HepG2 (cell line): ENCODE results near the gene ADAM8. TPM values are rescaled to one million over a fixed set of nuclear protein-coding genes. Genes with fewer than 3 reads are reported as not detected.

Source experiments
- ATAC-seq: fragments of 200-7000 bp; cut with Tn5 transposase; 3 replicates; pipeline ENCODE4 v1.9.1; 2020; ENCODE audit warnings: mild to moderate bottlenecking, moderate library complexity
- BruUV-seq: library from RNA; stranded (reverse); fragments of 400-500 nt; replicated peaks from 2 replicates; lab custom pipeline; 2021; lab: Mats Ljungman, UMichigan
- CTCF ChIA-PET: fragments of 300-600 bp; formaldehyde crosslinking; extraction: SDS; loops from one replicate; lab custom pipeline; 2021; ENCODE audit warnings: low total read pairs, inconsistent platforms, low intra/inter-chr PET ratio; lab: Yijun Ruan, JAX
- POLR2A ChIA-PET: fragments of 350-600 bp; sonication (Branson Sonifier 250); formaldehyde crosslinking; loops from one replicate; lab custom pipeline; 2020; ENCODE audit warnings: antibody characterized with exemption, inconsistent platforms; lab: Yijun Ruan, JAX
- DNase-seq: peaks from one replicate; pipeline ENCODE4 v3.0.0-alpha.2; 2015; ENCODE audit warnings: low spot score
- FAIRE-seq: peaks from 3 replicates; lab custom pipeline; 2011; peaks lifted over from hg19 to GRCh38; lab: Jason Lieb, UNC
- H2AFZ ChIP-seq: one replicate; pipeline ENCODE4 v1.6.1; 2011; ENCODE audit warnings: low read length, inconsistent platforms
- H3K27ac ChIP-seq: fragments of 300-600 bp; 3 replicates; pipeline ENCODE4 v1.8.0; 2011; ENCODE audit warnings: mixed run types, mild to moderate bottlenecking, mixed read lengths, low read length, inconsistent platforms; ENCODE audit not compliant: insufficient read depth; ENCODE audit errors: extremely low read length
- H3K27me3 ChIP-seq, 2 experiments: fragments of 200-600 bp in 1 of 2; 2 replicates in 1 of 2; 3 replicates in 1 of 2; pipeline versions ENCODE4 v1.6.0 to v1.8.0; 2011; ENCODE audit warnings: low read length in 2 of 2, mild to moderate bottlenecking in 2 of 2, moderate library complexity in 2 of 2, inconsistent platforms in 1 of 2; ENCODE audit not compliant: insufficient read depth in 2 of 2, control insufficient read depth in 1 of 2
- H3K36me3 ChIP-seq, 2 experiments: fragments of 200-600 bp in 1 of 2; replicated peaks in 1 of 2; 2 replicates in 1 of 2; 3 replicates in 1 of 2; pipeline versions ENCODE4 v1.5.1 to v1.8.0; 2011; ENCODE audit warnings: low read length in 2 of 2, inconsistent platforms in 1 of 2; ENCODE audit not compliant: insufficient read depth in 2 of 2, control insufficient read depth in 1 of 2
- H3K4me1 ChIP-seq: 2 replicates; pipeline ENCODE4 v1.5.1; 2012; ENCODE audit warnings: low read length, inconsistent platforms; ENCODE audit not compliant: insufficient read depth
- H3K4me2 ChIP-seq: 2 replicates; pipeline ENCODE4 v1.6.0; 2011; ENCODE audit warnings: low read depth, low read length, inconsistent platforms
- H3K4me3 ChIP-seq, 3 experiments: fragments of 200-600 bp in 1 of 3; sonication (generic), shearing (Covaris generic) in 1 of 3; replicated peaks in 1 of 3; 2 replicates each; pipeline ENCODE4 v1.5.1; 2011 to 2016; ENCODE audit warnings: low read length in 3 of 3, inconsistent platforms in 2 of 3, low read depth in 2 of 3, mild to moderate bottlenecking in 2 of 3, control low read depth in 1 of 3, mixed read lengths in 1 of 3; ENCODE audit not compliant: insufficient read depth in 1 of 3
- H3K79me2 ChIP-seq: one replicate; pipeline ENCODE4 v1.6.1; 2011; ENCODE audit warnings: low read length, inconsistent platforms; ENCODE audit not compliant: insufficient read depth
- H3K9ac ChIP-seq: 2 replicates; pipeline ENCODE4 v1.6.0; 2011; ENCODE audit warnings: mild to moderate bottlenecking, low read depth, low read length, inconsistent platforms; ENCODE audit not compliant: insufficient read depth
- H3K9me3 ChIP-seq: 2 replicates; pipeline ENCODE4 v1.5.1; 2012; ENCODE audit warnings: mild to moderate bottlenecking, low read length
- H4K20me1 ChIP-seq: 2 replicates; pipeline ENCODE4 v1.6.0; 2011; ENCODE audit warnings: inconsistent platforms, mild to moderate bottlenecking, low read length, moderate library complexity; ENCODE audit not compliant: insufficient read depth
- FIP1L1 ChIP-seq: fragments of 200-400 bp; formaldehyde crosslinking; IDR thresholded peaks from 2 replicates; pipeline ENCODE4 v1.6.1; 2018; ENCODE audit warnings: low read depth, mild to moderate bottlenecking, low read length, moderate library complexity, borderline replicate concordance; ENCODE audit not compliant: insufficient read depth
- GABPB1 ChIP-seq: IDR thresholded peaks from 2 replicates; pipeline ENCODE4 v1.6.1; 2016; ENCODE audit warnings: mild to moderate bottlenecking, missing genetic modification reagents, moderate library complexity, missing compliant biosample characterization
- LRRFIP1 ChIP-seq: sonication (generic); formaldehyde crosslinking; conservative IDR thresholded peaks from 2 replicates; pipeline ENCODE4 v1.4.0; 2020; ENCODE audit warnings: missing genetic modification reagents
- MIER3 ChIP-seq: IDR thresholded peaks from 2 replicates; pipeline ENCODE4 v1.6.1; 2016; ENCODE audit warnings: missing compliant biosample characterization, borderline replicate concordance
- NFYB ChIP-seq: sonication (generic); formaldehyde crosslinking; IDR thresholded peaks from 2 replicates; pipeline ENCODE4 v1.4.0; 2020; ENCODE audit warnings: missing genetic modification reagents
- SP140L ChIP-seq: sonication (generic); formaldehyde crosslinking; IDR thresholded peaks from 2 replicates; pipeline ENCODE4 v1.4.0; 2020; ENCODE audit warnings: missing genetic modification reagents, borderline replicate concordance
- SRSF1 ChIP-seq: fragments of 200-400 bp; formaldehyde crosslinking; optimal IDR thresholded peaks from 2 replicates; pipeline ENCODE3; 2017; ENCODE audit warnings: mild to moderate bottlenecking, low read depth, low read length, moderate library complexity
- SSRP1 ChIP-seq: IDR thresholded peaks from 2 replicates; pipeline ENCODE4 v1.6.1; 2016; ENCODE audit warnings: control low read depth
- TCF12 ChIP-seq, 2 experiments: fragments of 450-650 bp in 1 of 2; sonication (generic) in 1 of 2; formaldehyde crosslinking in 1 of 2; IDR thresholded peaks; 2 replicates each; pipeline versions ENCODE4 v1.6.1 to v1.8.0; 2017 to 2022; ENCODE audit warnings: antibody characterized with exemption in 1 of 2, mild to moderate bottlenecking in 1 of 2, missing genetic modification reagents in 1 of 2, moderate library complexity in 1 of 2
- TSC22D2 ChIP-seq: sonication (generic); formaldehyde crosslinking; IDR thresholded peaks from 2 replicates; pipeline ENCODE4 v1.5.1; 2020; ENCODE audit warnings: missing genetic modification reagents, mild to moderate bottlenecking, borderline replicate concordance
- YEATS2 ChIP-seq: sonication (generic); formaldehyde crosslinking; IDR thresholded peaks from 2 replicates; pipeline ENCODE4 v1.4.0; 2020; ENCODE audit warnings: missing genetic modification reagents, borderline replicate concordance
- ZGPAT ChIP-seq: IDR thresholded peaks from 2 replicates; pipeline ENCODE4 v1.6.1; 2016; ENCODE audit warnings: mild to moderate bottlenecking
- ZNF136 ChIP-seq: sonication (generic); formaldehyde crosslinking; IDR thresholded peaks from 2 replicates; pipeline ENCODE4 v1.8.1; 2022; ENCODE audit warnings: low read depth, mild to moderate bottlenecking, moderate library complexity, missing genetic modification reagents
- ZNF350 ChIP-seq: sonication (generic); formaldehyde crosslinking; IDR thresholded peaks from 2 replicates; pipeline ENCODE4 v1.4.0; 2020; ENCODE audit warnings: mild to moderate bottlenecking, low read depth, missing genetic modification reagents, borderline replicate concordance
- ZNF546 ChIP-seq: sonication (generic); formaldehyde crosslinking; conservative IDR thresholded peaks from 2 replicates; pipeline ENCODE4 v1.8.1; 2023; ENCODE audit warnings: mild to moderate bottlenecking, missing genetic modification reagents
- ZNF766 ChIP-seq: sonication (generic); formaldehyde crosslinking; IDR thresholded peaks from 2 replicates; pipeline ENCODE4 v1.5.0; 2020; ENCODE audit warnings: missing genetic modification reagents, borderline replicate concordance
- WGBS: methylation state at CpG from one replicate; pipeline ENCODE4 v1.1.6; 2017; ENCODE audit warnings: low lambda C conversion rate; 5-methylcytosine and 5-hydroxymethylcytosine counted together
- in situ Hi-C: cut with HindIII; loops from 2 replicates; pipeline ENCODE4 v1.10.0; 2017; ENCODE audit warnings: low pct_unique_long_range_greater_than_20kb; ENCODE audit not compliant: extremely low pct_ligation_motif_present
- intact Hi-C: fragments of 100-400 bp; cut with micrococcal nuclease; formaldehyde crosslinking; loops from one replicate; pipeline ENCODE4 v1.10.0; 2022; ENCODE audit not compliant: unreplicated experiment
- polyA plus RNA-seq, 8 experiments: library from polyadenylated mRNA; depleted of rRNA in 3 of 8; stranded (reverse) in 7 of 8; unstranded in 1 of 8; fragments of >200 nt; fragmentation: Illumina TruSeq in 4 of 8; extraction: Trizol in 4 of 8; gene quantifications; 2 replicates each; pipeline versions ENCODE4 v1.2.1 to v1.2.3, GENCODE V29; 2011 to 2016; ENCODE audit warnings: low read depth in 4 of 8, missing spikeins in 1 of 8, mixed read lengths in 1 of 8; ENCODE audit not compliant: insufficient read depth in 1 of 8
- total RNA-seq, 5 experiments: library from RNA; depleted of rRNA; stranded (reverse); fragments of >200 nt; fragmentation: Illumina TruSeq; extraction: Trizol; gene quantifications; 2 replicates each; pipeline ENCODE4 v1.2.3, GENCODE V29; 2016; ENCODE audit warnings: low read depth in 1 of 5

The ADAM8 gene
- total and polyA plus RNA-seq, 2 of the 13 experiments (the other 11 are each of a cell fraction or from before 2014, with no cell fraction given): 0.24 to 0.93 TPM

GRCh38 chr10:133235932-133236331, 40.7 kb downstream of the ADAM8 start:
- Histone ChIP-seq H2AFZ (no peak overlapping the region), H3K27me3 (peaks cover 13 to 66% of the 10 kb centered on the region in 2 experiments), H3K36me3 (no peaks in the 10 kb centered on the region), H3K4me3 (no peak overlapping the region), H3K9me3 (no peaks in the 10 kb centered on the region), H3K9ac (no peak overlapping the region), H4K20me1 (0 out of 2 replicates have a peak, but pooled peaks cover 3% of the 10 kb centered on the region), H3K27ac (no peak overlapping the region), H3K79me2 (no peaks in the 10 kb centered on the region), H3K4me1 (no peaks in the 10 kb centered on the region), H3K4me2 (no peak overlapping the region)
- WGBS: 15% methylated on average over 9 of the region's 18 CpGs
- FAIRE-seq (no peak), ATAC-seq (no peak), DNase-seq (no peak)
- CTCF ChIA-PET: no interaction called here
- intact Hi-C loops: no loop called here
- POLR2A ChIA-PET: no interaction called here
- in situ Hi-C loops: no loop called here
- no TSS peak for BruUV-seq
- no peak for TF ChIP-seq ZNF546 (CRISPR knock-in tag)
- TF ChIP-seq SP140L: no peak
- TF ChIP-seq TSC22D2 (CRISPR knock-in tag): no peak
- TF ChIP-seq SSRP1: no peak
- TF ChIP-seq YEATS2 (CRISPR knock-in tag): no peak
- TF ChIP-seq ZNF350 (CRISPR knock-in tag): no peak
- TF ChIP-seq MIER3 (CRISPR knock-in tag): no peak
- no peak for TF ChIP-seq ZNF136
- TF ChIP-seq FIP1L1: no peak
- no peak for TF ChIP-seq NFYB
- no peak for TF ChIP-seq ZNF766 (CRISPR knock-in tag)
- no peak for TF ChIP-seq GABPB1 (CRISPR knock-in tag)
- no peak for TF ChIP-seq TCF12 (IDR thresholded peaks at IDR 0.05)
- no peak for TF ChIP-seq TCF12 (CRISPR knock-in tag; IDR thresholded peaks at IDR 0.05)
- TF ChIP-seq ZGPAT (CRISPR knock-in tag): no peak
- no peak for TF ChIP-seq SRSF1
- TF ChIP-seq LRRFIP1 (CRISPR knock-in tag): no peak
